HEK293 (cell line): Measurements from ENCODE around the gene PTPMT1.
"Not testable (repeated sequence)": the region's sequence is repeated elsewhere in the genome, so short reads cannot be mapped to it uniquely, and the experiment has no call there.

Experiments used
- CTCF ChIA-PET: fragments of 350-600 bp; formaldehyde crosslinking; extraction: SDS; loops from one replicate; lab custom pipeline; 2021; ENCODE audit warnings: antibody characterized with exemption; lab: Yijun Ruan, JAX
- POLR2A ChIA-PET: fragments of 300-600 bp; formaldehyde crosslinking; extraction: SDS; loops from one replicate; lab custom pipeline; 2020; ENCODE audit warnings: antibody characterized with exemption, inconsistent platforms; lab: Yijun Ruan, JAX
- H3K27ac ChIP-seq: fragments of 200-500 bp; sonication (Bioruptor generic); 2 replicates; pipeline ENCODE4 v1.5.1; 2014; ENCODE audit warnings: low read depth, low read length, control low read depth, inconsistent platforms; ENCODE audit errors: extremely low read depth
- H3K36me3 ChIP-seq, 2 experiments: fragments of 200-500 bp in 1 of 2; sonication (Bioruptor generic) in 1 of 2; 1 replicate in 1 of 2; 2 replicates in 1 of 2; pipeline ENCODE4 v1.5.1; 2014 to 2017; ENCODE audit warnings: inconsistent platforms in 2 of 2, low read length in 2 of 2; ENCODE audit not compliant: control insufficient read depth in 2 of 2, insufficient read depth in 1 of 2
- H3K4me1 ChIP-seq: fragments of 200-500 bp; sonication (Bioruptor generic); 2 replicates; pipeline ENCODE4 v1.5.1; 2014; ENCODE audit warnings: mild to moderate bottlenecking, low read length, inconsistent platforms; ENCODE audit not compliant: control insufficient read depth, insufficient read depth
- H3K4me3 ChIP-seq: 2 replicates; pipeline ENCODE4 v1.5.1; 2011; ENCODE audit warnings: low read depth, mild to moderate bottlenecking, control low read depth, low read length, moderate library complexity
- H3K9me3 ChIP-seq: fragments of 200-500 bp; sonication (Bioruptor generic); 2 replicates; pipeline ENCODE4 v1.5.1; 2014; ENCODE audit warnings: low read depth, low read length, inconsistent platforms; ENCODE audit not compliant: control insufficient read depth, insufficient read depth
- EGR2 ChIP-seq: fragments of 450-650 bp; formaldehyde crosslinking; IDR thresholded peaks from 2 replicates; pipeline ENCODE4 v1.5.1; 2016; ENCODE audit warnings: low read depth, missing biosample characterization, missing genetic modification characterization
- HOXD13 ChIP-seq: sonication (generic); formaldehyde crosslinking; IDR thresholded peaks from 2 replicates; pipeline ENCODE4 v1.8.0; 2022; ENCODE audit warnings: missing genetic modification reagents, borderline replicate concordance
- KLF10 ChIP-seq: fragments of 450-650 bp; IDR thresholded peaks from 2 replicates; pipeline ENCODE4 v1.5.1; 2018; ENCODE audit warnings: missing biosample characterization, mild to moderate bottlenecking, missing genetic modification characterization
- PRDM10 ChIP-seq: fragments of 450-650 bp; formaldehyde crosslinking; IDR thresholded peaks from 2 replicates; pipeline ENCODE4 v1.5.1; 2016; ENCODE audit warnings: missing biosample characterization, missing genetic modification characterization
- ZNF311 ChIP-seq: fragments of 450-650 bp; formaldehyde crosslinking; IDR thresholded peaks from 2 replicates; pipeline ENCODE4 v1.5.1; 2017; ENCODE audit warnings: missing biosample characterization, missing genetic modification characterization, borderline replicate concordance
- ZNF549 ChIP-seq: fragments of 450-650 bp; IDR thresholded peaks from 2 replicates; pipeline ENCODE4 v1.5.1; 2018; ENCODE audit warnings: missing biosample characterization, missing genetic modification characterization, mild to moderate bottlenecking, inconsistent platforms, moderate library complexity
- ZNF777 ChIP-seq: fragments of 450-650 bp; formaldehyde crosslinking; IDR thresholded peaks from 2 replicates; pipeline ENCODE4 v1.5.1; 2017; ENCODE audit warnings: missing biosample characterization, missing genetic modification characterization, borderline replicate concordance
- ZNF791 ChIP-seq: fragments of 450-650 bp; formaldehyde crosslinking; IDR thresholded peaks from 2 replicates; pipeline ENCODE4 v1.5.1; 2016; ENCODE audit warnings: missing biosample characterization, missing genetic modification characterization
- TF ChIP-seq, protein P1 (sequence below): fragments of 450-650 bp; IDR thresholded peaks from 2 replicates; pipeline ENCODE4 v1.5.1; 2018; ENCODE audit warnings: missing biosample characterization, missing genetic modification characterization
- TF ChIP-seq, protein P2 (sequence below): fragments of 450-650 bp; formaldehyde crosslinking; IDR thresholded peaks from 2 replicates; pipeline ENCODE4 v1.5.1; 2017; ENCODE audit warnings: missing biosample characterization, missing genetic modification characterization
- TF ChIP-seq, protein P3 (sequence below): fragments of 450-650 bp; formaldehyde crosslinking; IDR thresholded peaks from 2 replicates; pipeline ENCODE4 v1.5.1; 2016; ENCODE audit warnings: missing biosample characterization, missing genetic modification characterization

PTPMT1 gene

GRCh38 chr11:47527186-47527585, 38.2 kb upstream of the PTPMT1 start (continued):
- TF ChIP-seq, protein P1, sequence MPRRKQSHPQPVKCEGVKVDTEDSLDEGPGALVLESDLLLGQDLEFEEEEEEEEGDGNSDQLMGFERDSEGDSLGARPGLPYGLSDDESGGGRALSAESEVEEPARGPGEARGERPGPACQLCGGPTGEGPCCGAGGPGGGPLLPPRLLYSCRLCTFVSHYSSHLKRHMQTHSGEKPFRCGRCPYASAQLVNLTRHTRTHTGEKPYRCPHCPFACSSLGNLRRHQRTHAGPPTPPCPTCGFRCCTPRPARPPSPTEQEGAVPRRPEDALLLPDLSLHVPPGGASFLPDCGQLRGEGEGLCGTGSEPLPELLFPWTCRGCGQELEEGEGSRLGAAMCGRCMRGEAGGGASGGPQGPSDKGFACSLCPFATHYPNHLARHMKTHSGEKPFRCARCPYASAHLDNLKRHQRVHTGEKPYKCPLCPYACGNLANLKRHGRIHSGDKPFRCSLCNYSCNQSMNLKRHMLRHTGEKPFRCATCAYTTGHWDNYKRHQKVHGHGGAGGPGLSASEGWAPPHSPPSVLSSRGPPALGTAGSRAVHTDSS (tag by site-specific recombination), result no peak
- no peak for TF ChIP-seq HOXD13 (CRISPR knock-in tag)
- TF ChIP-seq PRDM10 (tag by site-specific recombination), result peak; percentile 62
- TF ChIP-seq, all 188 proteins: peak for 2

GRCh38 chr11:47529951-47530350, 35.4 kb upstream of the PTPMT1 start:
- Histone ChIP-seq H3K36me3 (no peaks in the 10 kb centered on the region; a peak in 1 of 3 replicates), H3K4me1 (peaks cover 3% of the 10 kb centered on the region), H3K4me3 (no peak overlapping the region), H3K9me3 (no peaks in the 10 kb centered on the region), H3K27ac (no peak overlapping the region)
- TF ChIP-seq ZNF777 (tag by site-specific recombination) (no peak), ZNF549 (tag by site-specific recombination) (no peak), KLF10 (tag by site-specific recombination) (no peak), EGR2 (no peak), ZNF791 (no peak), HOXD13 (CRISPR knock-in tag) (no peak)
- CTCF ChIA-PET, result no interaction called here
- POLR2A ChIA-PET, result no interaction called here

GRCh38 chr11:47530721-47531120, 34.7 kb upstream of the PTPMT1 start:
- CTCF ChIA-PET, H3K9me3 ChIP-seq, H3K4me1 ChIP-seq, H3K4me3 ChIP-seq, H3K36me3 ChIP-seq, H3K27ac ChIP-seq, POLR2A ChIA-PET: not testable (repeated sequence)

DNA sequence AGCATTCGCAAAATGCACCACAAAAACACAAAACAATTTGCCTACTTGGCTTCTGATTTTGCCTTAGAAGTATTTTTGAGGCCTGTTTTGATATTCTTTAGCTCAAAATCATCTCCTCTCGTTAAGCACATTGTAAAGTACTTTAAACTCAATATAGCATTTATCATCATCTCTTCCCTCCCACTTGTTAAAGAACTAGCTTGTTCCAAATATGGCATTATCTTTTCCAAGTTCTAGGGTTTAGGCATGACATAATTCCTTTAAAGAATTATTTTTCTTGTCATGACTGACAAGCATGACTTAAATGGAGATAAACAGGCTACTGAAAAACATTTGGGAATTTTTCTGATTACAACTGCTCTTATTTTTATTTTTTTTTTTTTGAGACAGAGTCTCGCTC, 33.7 kb upstream of the PTPMT1 start:
- Histone ChIP-seq H3K9me3 (no peaks in the 10 kb centered on the region), H3K27ac (no peak overlapping the region), H3K36me3 (peaks cover 0 to 4% of the 10 kb centered on the region in 2 experiments; a peak in 2 of 3 replicates), H3K4me1 (peaks cover 5% of the 10 kb centered on the region), H3K4me3 (no peak overlapping the region)
- CTCF ChIA-PET, result interaction anchor here (0.8 kb wide), 1 partner anchor 20 kb away, joined by 4 read pairs; no protein-coding TSS in a partner anchor
- TF ChIP-seq ZNF311 (tag by site-specific recombination), result no peak
- TF ChIP-seq, protein P2, sequence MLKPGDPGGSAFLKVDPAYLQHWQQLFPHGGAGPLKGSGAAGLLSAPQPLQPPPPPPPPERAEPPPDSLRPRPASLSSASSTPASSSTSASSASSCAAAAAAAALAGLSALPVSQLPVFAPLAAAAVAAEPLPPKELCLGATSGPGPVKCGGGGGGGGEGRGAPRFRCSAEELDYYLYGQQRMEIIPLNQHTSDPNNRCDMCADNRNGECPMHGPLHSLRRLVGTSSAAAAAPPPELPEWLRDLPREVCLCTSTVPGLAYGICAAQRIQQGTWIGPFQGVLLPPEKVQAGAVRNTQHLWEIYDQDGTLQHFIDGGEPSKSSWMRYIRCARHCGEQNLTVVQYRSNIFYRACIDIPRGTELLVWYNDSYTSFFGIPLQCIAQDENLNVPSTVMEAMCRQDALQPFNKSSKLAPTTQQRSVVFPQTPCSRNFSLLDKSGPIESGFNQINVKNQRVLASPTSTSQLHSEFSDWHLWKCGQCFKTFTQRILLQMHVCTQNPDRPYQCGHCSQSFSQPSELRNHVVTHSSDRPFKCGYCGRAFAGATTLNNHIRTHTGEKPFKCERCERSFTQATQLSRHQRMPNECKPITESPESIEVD (tag by site-specific recombination), result peak; percentile 77
- TF ChIP-seq, protein P3, sequence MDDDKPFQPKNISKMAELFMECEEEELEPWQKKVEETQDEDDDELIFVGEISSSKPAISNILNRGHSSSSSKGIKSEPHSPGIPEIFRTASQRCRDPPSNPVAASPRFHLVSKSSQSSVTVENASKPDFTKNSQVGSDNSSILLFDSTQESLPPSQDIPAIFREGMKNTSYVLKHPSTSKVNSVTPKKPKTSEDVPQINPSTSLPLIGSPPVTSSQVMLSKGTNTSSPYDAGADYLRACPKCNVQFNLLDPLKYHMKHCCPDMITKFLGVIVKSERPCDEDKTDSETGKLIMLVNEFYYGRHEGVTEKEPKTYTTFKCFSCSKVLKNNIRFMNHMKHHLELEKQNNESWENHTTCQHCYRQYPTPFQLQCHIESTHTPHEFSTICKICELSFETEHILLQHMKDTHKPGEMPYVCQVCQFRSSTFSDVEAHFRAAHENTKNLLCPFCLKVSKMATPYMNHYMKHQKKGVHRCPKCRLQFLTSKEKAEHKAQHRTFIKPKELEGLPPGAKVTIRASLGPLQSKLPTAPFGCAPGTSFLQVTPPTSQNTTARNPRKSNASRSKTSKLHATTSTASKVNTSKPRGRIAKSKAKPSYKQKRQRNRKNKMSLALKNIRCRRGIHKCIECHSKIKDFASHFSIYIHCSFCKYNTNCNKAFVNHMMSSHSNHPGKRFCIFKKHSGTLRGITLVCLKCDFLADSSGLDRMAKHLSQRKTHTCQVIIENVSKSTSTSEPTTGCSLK (tag by site-specific recombination), result no peak
- TF ChIP-seq, all 188 proteins: peak for 1
- POLR2A ChIA-PET, result interaction anchor here (0.6 to 1.6 kb wide), 4 partner anchors 22 to 198 kb away, joined by 3 to 5 read pairs (median 4); partner anchors contain the start of genes KBTBD4 and NDUFS3
